COLO668 (cell line): ENCODE results near the gene C1QTNF1.

Experiments used
- DNase-seq: peaks from one replicate; lab custom pipeline; 2025; ENCODE audit not compliant: unreplicated experiment; lab: John Stamatoyannopoulos, UW

C1QTNF1 gene

DNA sequence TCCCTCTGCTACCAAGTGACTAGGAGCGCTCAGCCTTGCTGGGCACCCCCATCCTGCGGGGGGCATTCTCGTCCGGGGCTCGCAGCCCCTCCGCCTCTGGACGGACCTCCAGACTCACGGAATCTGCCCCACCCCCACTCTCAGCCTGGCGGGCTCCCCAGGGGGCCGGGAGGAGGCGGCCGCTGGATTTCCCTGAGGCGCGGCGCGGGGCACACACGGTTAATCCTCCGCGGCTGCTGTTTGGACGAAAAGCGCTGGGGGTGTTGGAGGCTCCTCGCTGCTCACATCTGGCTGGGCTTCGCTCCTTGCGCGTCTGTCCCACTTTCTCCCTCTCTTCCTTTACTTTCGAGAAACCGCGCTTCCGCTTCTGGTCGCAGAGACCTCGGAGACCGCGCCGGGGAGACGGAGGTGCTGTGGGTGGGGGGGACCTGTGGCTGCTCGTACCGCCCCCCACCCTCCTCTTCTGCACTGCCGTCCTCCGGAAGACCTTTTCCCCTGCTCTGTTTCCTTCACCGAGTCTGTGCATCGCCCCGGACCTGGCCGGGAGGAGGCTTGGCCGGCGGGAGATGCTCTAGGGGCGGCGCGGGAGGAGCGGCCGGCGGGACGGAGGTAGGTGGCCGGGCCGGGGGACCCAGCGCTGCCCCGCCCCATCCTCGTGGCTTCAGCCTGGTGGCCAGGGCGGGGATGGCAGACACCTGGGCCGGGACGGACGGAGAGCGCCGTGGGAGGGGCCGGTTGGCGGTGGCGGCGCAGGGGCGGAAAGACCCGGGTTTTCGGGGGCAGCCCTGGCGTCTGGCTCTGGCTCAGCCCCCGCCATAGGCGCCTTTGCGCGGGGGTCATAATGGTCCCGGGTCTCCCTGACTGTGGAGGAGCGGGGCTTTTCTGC, at the start of gene C1QTNF1:
Gene C1QTNF1, plus strand, starts transcription at position 284 of the 886 bp plus-strand sequence. CDS start 19,800 bp downstream, outside the sequence.
- DNase-seq: peak; percentile 68

DNA sequence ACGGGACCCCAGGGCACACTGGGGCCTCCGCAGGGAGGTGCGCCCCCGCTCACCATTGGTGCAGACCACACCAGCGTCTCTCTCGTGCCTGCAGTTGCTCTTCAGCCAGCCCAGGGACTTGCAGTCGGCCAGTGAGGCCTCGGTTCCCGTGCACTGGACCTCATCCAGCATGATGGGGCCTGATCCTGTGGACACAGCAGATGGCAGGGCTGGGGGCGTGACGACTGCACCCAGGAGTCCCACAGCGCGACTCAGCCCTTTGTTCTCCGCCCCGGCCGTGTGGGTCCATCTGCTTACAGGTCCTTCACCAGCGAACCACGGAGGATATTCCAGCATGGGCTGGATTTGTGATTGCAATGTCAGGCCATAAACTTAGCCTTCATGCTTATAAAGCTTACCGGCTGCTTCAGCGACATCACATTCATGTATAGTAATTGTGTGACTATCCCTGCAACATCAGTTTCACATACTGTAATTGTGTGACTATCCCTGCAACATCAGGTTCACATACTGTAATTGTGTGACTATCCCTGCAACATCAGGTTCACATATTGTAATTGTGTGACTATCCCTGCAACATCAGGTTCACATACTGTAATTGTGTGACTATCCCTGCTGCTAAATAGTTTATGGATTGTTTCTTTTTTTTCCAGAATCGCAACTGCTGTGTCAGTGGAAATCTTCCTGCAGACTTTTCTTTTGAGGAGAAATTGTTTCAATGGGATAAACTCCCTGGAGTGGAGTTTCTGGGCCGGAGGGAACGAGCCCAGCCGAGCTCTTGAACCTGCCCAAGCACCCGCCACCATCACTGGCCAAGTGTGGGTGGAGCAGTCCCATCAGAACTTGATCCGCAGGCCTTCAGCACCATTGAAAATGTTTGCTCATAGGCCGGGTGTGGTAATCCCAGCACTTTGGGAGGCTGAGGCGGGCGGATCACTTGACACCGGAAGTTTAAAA, 49.1 kb upstream of the C1QTNF1 start:
- DNase-seq: no peak

DNA sequence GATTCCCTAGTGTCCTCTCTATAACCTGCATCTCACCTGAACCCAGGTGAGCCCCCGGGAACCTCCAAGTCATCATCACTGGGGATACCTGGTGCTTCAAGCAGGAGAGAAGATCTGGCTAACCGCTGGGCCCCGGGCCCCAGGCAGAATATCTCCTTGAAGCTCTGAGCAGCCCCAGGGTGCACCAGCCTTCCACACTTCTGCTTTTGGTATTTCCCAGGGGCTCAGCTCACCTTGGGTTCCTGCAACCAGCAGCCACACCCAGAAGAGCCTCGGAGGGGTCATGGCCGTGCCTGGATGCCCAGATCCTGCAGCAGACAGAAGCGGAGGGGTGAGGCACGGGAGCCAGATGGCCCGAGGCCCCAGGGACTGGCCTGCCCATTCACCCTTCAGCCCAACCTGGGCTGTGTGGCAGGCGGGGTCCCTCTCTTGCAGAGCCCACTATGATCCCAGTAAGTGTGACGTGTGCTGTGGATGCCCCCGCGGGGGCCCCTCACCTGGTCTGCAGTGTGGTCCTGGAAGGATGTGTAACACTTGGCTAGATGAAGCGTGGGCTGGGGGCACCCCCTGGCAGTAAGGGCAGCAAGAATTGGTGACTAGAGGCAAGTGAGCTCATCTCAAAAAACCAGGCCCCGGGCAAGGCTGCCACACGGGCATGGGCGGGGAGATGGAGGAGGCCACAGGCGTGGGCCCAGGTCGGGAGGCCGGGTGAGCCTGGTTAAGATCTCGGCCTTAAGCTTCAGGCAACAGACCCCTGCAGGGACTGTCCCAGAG, 46.9 kb upstream of the C1QTNF1 start:
- no peak for DNase-seq

GRCh38 chr17:78977681-78977943, 46.4 kb upstream of the C1QTNF1 start:
- DNase-seq: no peak

- peak; percentile 41 for DNase-seq
These were observed 45.7 kb upstream of the C1QTNF1 start for GRCh38 chr17:78977997-78978973.

DNA sequence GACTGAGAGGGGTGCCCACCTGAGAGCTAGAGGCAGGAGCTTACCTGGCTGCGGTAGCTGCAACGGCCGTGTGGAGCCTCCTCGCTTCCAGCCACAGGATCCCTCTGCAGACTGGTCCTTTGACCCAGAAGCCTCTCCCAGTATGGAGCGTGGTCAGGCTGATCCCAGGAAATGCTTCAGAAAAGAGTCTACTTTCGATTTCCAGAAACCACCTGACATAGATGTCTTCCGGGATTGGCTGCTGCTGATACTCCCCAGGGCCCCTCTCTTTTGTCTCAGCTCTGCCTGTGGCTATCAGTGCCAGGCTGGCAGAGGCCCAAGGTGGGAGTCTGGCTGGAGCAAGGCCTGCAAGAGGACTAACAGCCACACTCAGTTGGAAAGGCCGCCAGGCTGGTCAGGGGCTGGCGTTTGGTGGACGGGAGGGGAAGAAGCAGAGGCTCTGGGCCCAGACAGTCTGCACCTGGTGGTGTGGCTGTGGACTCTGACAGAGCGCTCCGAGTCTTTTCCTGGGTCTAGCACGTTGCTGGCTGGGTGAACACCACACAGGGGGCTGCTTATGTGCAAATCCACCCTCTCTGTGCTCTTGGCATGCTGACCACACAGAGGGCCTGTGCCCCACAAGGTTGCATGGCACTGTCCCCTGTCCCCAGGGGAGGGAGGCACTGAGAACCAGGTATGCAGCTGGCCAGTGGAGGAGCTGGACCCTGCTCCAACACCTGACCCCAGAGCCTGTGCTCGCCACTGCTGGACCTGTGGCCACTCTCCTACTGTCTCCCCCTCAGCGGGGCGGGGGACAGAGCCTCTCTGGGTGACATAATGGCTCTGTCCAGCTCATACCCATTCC, 44.0 kb upstream of the C1QTNF1 start, which contains the start of gene LGALS3BP:
Gene LGALS3BP, minus strand, starts transcription at position 144 of the 844 bp plus-strand sequence. CDS start 2,732 bp downstream, outside the sequence.
- peak; percentile 72 for DNase-seq

- no peak for DNase-seq
These were observed 43.4 kb upstream of the C1QTNF1 start for GRCh38 chr17:78980624-78980972.

GRCh38 chr17:78981010-78981888, 42.7 kb upstream of the C1QTNF1 start:
- no peak for DNase-seq

- DNase-seq: no peak
These were observed 38.6 kb upstream of the C1QTNF1 start for GRCh38 chr17:78985395-78985794.

DNA sequence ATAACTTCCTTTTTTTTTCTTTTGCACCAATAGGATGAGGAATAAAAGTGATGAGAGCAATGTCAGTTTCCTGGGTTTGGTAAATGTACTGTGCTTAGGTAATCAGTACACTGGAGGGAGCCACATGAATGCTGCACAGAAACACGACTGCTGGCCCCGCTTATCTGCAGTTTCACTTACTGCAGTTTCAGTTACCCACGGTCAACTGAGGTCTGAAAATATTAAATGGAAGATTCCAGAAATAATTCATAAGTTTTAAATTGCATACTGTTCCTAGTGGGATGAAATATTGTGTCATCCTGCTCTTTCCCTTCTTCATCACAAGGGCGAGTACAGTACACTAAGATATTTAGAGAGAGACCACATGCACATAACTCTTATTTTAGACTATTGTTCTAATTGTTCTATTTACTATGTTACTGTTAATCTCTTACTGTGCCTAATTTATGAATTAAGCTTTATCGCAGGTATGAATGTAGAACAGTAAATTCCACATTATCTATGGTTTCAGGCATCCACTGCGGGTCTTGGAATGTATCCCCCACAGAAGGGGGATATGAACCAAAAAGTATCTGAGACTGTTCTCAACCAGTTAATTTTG, 37.8 kb upstream of the C1QTNF1 start:
- DNase-seq: no peak

DNA sequence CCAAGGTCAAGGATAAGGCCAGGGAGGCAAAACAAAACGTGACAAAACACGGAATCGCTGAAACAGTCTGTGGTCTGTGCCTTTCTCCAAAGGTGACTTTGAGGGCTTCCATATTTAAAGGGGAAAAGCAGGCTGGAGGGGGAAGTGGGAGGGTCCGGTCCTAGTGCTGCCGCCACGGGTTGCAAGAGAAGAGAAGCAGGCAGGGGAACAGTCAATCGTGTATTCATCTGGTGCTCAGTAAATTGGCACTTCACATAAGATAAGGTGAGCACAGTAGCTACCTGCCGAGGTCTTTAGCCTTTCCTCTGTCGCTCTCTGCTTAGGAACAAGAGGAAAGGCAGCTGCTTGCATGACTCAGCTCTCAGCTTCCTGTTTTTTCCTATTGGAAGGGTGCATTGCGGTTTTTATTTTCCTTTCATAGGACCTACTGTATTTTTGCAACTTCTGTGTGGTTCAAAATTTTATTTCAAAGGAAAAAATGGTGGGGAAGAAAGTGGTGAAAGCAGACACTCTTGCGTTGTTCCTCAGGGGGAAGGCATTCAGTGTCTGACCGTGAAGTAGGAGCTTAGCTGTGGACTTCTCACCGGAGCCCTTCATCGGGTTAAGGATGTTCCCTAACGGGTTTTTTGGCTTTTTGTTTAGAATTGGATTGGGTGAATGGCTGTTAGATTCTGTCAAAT, 37.2 kb upstream of the C1QTNF1 start:
- peak; percentile 31 for DNase-seq

DNA sequence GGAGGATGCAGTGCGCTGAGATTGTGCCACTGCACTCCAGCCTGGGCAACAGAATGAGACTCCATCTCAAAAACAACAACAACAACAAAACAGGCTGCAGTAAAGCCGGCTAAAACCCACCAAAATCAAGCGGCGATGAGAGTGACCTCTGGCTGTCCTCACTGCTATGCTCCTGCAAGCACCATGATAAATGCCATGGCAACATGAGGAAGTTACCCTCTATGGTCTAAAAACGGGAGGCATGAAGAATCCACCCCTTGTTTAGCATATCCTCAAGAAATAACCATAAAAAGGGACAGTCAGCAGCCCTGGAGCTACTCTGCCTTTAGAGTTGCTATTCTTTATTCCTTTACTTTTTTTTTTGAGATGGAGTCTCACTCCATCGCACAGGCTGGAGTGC, 35.8 kb upstream of the C1QTNF1 start:
- DNase-seq: no peak

- no peak for DNase-seq
These were observed 33.5 kb upstream of the C1QTNF1 start for GRCh38 chr17:78990349-78991016.

GRCh38 chr17:78991017-78991738, 32.8 kb upstream of the C1QTNF1 start:
- DNase-seq: no peak

DNA sequence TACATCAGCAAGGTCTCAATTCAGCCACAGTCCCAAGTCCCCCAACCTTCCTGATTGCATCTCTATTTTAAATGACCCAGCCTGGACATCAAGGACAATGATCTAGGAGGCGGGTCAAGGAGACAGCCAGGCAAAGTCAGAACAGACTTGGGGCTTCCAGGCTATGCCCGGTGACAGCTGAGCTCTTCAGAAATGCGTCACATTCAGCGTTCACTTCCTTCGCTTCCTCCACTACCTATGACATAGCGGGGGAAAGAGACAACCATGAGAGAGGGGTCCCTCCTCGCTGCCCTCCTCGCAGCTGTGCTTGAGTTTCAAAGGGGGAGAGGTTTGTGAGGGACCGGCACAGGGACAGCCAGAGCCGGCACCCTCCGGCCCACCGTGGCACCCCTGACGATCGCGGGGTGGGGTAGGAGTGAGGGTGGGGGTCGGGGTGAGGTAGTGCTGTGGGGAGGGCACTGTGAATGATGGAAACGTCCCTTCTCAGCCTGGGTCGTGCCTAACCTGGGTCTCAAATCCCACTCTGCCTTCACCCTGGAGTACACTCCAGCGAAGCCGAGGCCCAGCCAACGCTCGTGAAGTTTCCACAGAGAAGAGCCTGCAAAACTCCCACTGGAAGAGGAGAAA, 31.9 kb upstream of the C1QTNF1 start:
- DNase-seq: no peak
